Metanephros (tissue), 1 donor: Measurements from ENCODE around the gene CCDC71L. TPM values are rescaled to one million over a fixed set of nuclear protein-coding genes. Genes with fewer than 3 reads are reported as not detected.

ENCODE experiments used
- total RNA-seq: library from RNA; depleted of rRNA; stranded (reverse); fragments of >200 nt; gene quantifications from one replicate; pipeline ENCODE4 v1.2.3, GENCODE V29; 2014

Gene CCDC71L
- 9.6 TPM for total RNA-seq

DNA sequence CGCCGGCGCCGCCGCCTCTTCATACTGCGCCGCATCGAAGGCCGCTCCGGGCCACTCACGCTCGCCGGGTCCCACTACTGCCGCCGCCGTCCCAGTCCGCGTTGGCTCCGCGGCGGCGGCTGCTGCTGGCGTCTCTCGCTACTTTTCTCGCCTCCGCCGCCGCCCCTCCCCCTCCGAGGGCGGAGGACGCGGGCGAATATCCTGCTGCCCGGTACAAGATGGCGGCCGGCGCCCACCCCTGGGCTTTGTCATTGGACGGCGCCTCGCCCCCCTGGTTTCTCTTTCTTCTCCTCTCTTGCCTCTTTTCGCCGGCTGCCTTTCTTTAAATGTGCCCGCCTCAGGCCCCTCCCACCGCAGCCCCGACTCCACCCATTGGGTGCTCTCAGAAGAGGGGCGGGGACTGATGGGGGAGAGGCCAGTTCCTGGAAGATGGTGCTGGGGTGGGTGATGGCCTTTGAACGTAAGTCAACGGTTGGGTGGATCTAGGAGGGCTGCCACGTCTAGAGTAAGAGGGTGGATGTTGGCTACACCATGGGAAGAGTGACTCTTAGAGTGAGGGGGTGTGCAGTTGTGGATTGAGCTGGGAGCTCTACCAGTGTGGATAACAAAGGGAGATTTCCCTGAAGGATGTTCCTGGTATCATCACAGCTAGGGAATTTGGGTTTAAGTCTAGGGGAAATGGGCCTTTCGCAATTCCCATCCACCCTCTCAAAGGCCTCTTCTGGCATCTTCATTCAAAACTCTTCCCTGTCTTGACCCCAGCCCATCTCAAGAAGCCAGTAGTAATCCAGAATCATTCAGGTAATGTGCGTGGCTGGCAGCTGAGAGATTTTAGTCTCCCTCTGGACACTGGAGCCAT is at the start of gene CCDC71L:
Gene CCDC71L (minus strand): TSS at position 297 of the 859 bp plus-strand sequence. CDS start 262 bp downstream, at position 35.

Other genes starting within 250 kb of the CCDC71L start
- gene PIK3CG, start 204.1 kb upstream of the CCDC71L start, total RNA-seq, result 6.7 TPM